ENCODE results near the gene CD52. TPM values are rescaled to one million over a fixed set of nuclear protein-coding genes. Genes with fewer than 3 reads are reported as not detected.
A peak's percentile ranks its signal among the peaks of the same experiment; 100 is the strongest.

Gene CD52
- total and polyA plus RNA-seq, 4 experiments from 2014 or later, result 1,302 to 12,303 (median 4,992) TPM

DNA sequence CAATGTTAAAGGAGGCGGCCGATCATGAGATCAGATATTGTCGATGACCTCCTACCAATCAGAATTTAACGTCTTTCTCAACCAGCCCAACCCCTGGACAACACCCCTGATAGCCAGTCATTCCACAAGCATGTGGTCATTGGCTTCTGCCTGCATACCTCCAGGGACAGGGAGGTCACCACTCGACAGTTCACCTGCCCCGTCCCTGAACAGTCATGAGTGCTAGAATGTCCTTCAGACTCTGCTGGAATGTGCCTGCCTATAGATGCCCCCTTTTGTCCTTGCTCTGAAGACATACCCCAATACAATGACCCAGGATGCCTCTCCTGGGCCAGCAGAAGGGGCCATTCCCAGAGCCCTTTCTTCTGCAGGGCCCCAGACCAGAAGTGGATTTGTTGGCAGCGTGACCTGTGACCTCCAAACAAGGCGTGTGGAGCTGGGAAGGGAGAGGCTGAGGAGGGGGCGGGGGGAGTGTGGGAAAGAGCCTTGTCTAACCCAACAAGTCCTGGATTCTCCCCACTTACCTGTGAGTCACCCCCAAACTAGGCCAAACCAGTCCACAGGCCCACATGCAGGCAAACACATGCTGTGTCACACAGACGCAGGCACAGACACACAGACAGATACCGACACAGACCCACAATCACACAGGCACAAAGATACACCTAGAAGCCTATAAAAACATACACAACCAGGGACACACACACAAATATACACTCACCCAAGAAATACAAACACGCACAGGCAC is 34.0 kb downstream of the CD52 start:
- Histone ChIP-seq H3K9me3 (ENCODE audit: control insufficient read depth in 1 of 2, low read length in 2 of 2) (no peaks in the 10 kb centered on the region), H3K27ac (ENCODE audit: low read depth, low read length) (no peak overlapping the region), H3K36me3 (ENCODE audit: insufficient read depth, low read length) (no peaks in the 10 kb centered on the region), H3K27me3 (ENCODE audit: insufficient read depth, low read length) (no peaks in the 10 kb centered on the region), H3K4me3 (ENCODE audit: low read length in 2 of 2) (no peak overlapping the region), H3K4me1 (ENCODE audit: insufficient read depth, low read length) (no peaks in the 10 kb centered on the region)
- no peaks in the 10 kb centered on the region for H3K9me3 Mint-ChIP-seq
- H3K4me1 Mint-ChIP-seq, result peaks cover 4 to 7% (median 5%) of the 10 kb centered on the region in 4 donors
- H3K27ac Mint-ChIP-seq, result no peak overlapping the region
- ChIA-PET POLR2A (ENCODE audit: partially characterized antibody) (interaction anchor here (0.6 to 1.1 kb wide), 2 partner anchors 30 to 36 kb away, joined by 3 read pairs; no protein-coding TSS in a partner anchor), CTCF (ENCODE audit: partially characterized antibody) (interaction anchor here (1.2 kb wide), 1 partner anchor 12 kb away, joined by 5 read pairs; no protein-coding TSS in a partner anchor)
- intact Hi-C loops (cut with micrococcal nuclease), result no loop called here
- DNase-seq, result no peak
- no peak overlapping the region for H3K4me3 Mint-ChIP-seq
- H3K36me3 Mint-ChIP-seq, result no peaks in the 10 kb centered on the region
- H3K27me3 Mint-ChIP-seq, result no peaks in the 10 kb centered on the region

DNA sequence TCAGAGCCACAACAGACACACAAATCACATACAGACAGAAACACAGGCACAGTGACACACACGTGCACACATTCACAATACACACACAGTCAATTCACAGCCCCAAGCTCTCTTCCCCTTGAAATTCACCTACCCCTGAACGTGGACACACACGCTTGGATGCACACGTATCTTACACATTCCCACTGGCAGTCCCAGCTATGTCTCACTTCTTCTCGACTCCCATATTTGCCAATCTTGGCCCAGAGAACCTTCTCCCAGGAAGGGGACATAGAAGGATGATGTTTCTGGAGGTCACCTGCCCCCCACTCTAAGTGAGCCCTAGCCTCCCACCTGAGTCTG is 34.6 kb downstream of the CD52 start:
- no peaks in the 10 kb centered on the region for H3K36me3 ChIP-seq (ENCODE audit: insufficient read depth, low read length)
- H3K9me3 ChIP-seq (ENCODE audit: control insufficient read depth in 1 of 2, low read length in 2 of 2), result no peaks in the 10 kb centered on the region
- ChIA-PET POLR2A (ENCODE audit: partially characterized antibody) (interaction anchor here (1.1 kb wide), 1 partner anchor 31 kb away, joined by 3 read pairs; no protein-coding TSS in a partner anchor), CTCF (ENCODE audit: partially characterized antibody) (no interaction called here)
- no peak overlapping the region for H3K27ac ChIP-seq (ENCODE audit: low read depth, low read length)
- Mint-ChIP-seq H3K27me3 (no peaks in the 10 kb centered on the region), H3K36me3 (no peaks in the 10 kb centered on the region), H3K4me1 (peaks cover 4 to 10% (median 6%) of the 10 kb centered on the region in 4 donors), H3K9me3 (no peaks in the 10 kb centered on the region), H3K27ac (no peak overlapping the region), H3K4me3 (no peak overlapping the region)
- no peak for DNase-seq
- intact Hi-C loops (cut with micrococcal nuclease), result no loop called here
- H3K4me3 ChIP-seq (ENCODE audit: low read length in 2 of 2), result no peak overlapping the region
- no peaks in the 10 kb centered on the region for H3K4me1 ChIP-seq (ENCODE audit: insufficient read depth, low read length)
- H3K27me3 ChIP-seq (ENCODE audit: insufficient read depth, low read length), result no peaks in the 10 kb centered on the region

DNA sequence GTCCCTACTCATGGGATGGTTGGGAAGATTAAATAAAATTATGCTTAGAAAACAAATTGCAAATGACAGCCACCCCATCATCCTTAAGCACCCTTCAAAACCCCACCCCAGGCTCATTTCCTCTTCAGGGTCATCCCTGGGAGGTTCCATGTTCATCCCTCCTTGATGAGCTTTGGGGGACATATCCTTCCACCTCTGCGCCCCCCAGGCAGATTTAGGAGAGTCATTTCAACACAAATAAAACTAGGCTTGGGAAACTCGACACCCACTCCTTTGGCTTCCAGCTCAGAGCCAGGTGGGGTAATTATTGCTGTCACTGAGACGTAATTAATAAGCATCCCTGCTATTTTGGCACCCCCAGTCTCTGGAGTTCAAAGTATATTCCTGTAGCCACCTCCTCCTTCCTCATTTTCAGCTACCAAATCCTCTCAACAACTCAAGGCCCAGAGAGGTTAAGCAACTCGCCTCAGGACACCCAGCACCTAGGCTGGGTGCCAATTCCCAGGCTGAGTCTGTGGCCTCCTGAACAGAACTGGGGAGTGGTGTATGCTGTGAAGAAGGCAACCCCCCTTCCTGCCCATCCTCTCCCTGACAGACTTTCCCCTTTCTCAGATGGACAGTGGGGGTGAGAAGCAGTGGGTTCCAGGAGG is 35.6 kb downstream of the CD52 start:
- Mint-ChIP-seq H3K4me3 (no peak overlapping the region), H3K36me3 (no peaks in the 10 kb centered on the region), H3K27me3 (no peaks in the 10 kb centered on the region), H3K27ac (no peak overlapping the region), H3K4me1 (peaks cover 4 to 17% (median 9%) of the 10 kb centered on the region in 4 donors), H3K9me3 (no peaks in the 10 kb centered on the region)
- CTCF ChIA-PET (ENCODE audit: partially characterized antibody), result interaction anchor here (0.7 to 2.8 kb wide), 2 partner anchors 11 to 120 kb away, joined by 3 to 15 read pairs; partner anchors contain the start of gene CEP85
- H3K4me1 ChIP-seq (ENCODE audit: insufficient read depth, low read length), result peaks cover 6% of the 10 kb centered on the region
- H3K4me3 ChIP-seq (ENCODE audit: low read length in 2 of 2), result no peak overlapping the region
- no peaks in the 10 kb centered on the region for H3K27me3 ChIP-seq (ENCODE audit: insufficient read depth, low read length)
- DNase-seq, result no peak
- no peaks in the 10 kb centered on the region for H3K9me3 ChIP-seq (ENCODE audit: control insufficient read depth in 1 of 2, low read length in 2 of 2)
- intact Hi-C loops (cut with micrococcal nuclease), result no loop called here
- H3K27ac ChIP-seq (ENCODE audit: low read depth, low read length), result no peak overlapping the region
- H3K36me3 ChIP-seq (ENCODE audit: insufficient read depth, low read length), result no peaks in the 10 kb centered on the region
- POLR2A ChIA-PET (ENCODE audit: partially characterized antibody), result no interaction called here

DNA sequence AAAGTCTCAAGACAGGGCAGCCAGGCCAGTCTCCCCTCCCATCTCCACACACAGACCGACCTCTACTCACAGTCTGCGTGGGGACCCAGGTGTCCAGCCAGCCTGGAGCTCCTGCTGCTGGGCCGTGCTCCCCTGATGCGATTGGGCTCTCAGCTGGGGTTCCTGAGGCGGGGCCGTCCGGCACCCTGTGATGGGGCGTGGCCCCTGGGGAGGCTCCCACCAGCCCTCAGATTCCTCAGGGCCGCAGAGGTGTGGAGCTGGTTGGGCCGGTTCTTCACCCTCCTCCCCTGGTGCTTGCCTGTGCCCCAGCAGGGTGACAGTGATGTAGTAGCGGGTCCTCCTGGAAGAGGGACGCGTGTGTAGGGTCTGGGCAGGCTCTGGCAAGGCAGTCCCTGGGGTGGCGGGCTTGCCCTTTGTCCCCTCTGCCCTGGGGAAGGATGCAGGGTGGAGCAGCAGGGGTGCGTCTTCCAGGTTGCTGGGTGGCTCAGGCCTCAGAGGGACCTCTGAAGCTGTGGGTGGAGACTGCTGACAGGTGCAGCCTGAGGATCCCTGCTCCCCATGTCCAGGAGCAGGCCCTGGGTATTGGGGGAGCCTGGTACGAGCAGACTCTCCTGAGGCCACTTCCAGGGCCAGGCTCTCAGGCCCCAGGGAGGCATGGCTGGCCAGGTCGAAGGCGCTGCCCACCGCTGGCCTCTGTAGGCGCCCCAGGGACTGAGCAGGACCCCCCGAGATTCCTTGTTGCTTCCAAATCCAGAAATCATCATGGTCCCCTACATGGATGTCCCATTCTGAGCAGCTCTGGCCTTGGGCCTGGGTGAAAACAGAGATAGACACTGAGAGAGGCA is 36.4 kb downstream of the CD52 start, which contains the start of gene CRYBG2:
Gene CRYBG2, minus strand, starts transcription at position 155 of the 845 bp plus-strand sequence. CDS start 7,473 bp downstream, outside the sequence.
- H3K36me3 Mint-ChIP-seq, result no peaks in the 10 kb centered on the region
- H3K4me1 Mint-ChIP-seq, result peaks cover 12 to 25% (median 17%) of the 10 kb centered on the region in 4 donors
- H3K36me3 ChIP-seq (ENCODE audit: insufficient read depth, low read length), result no peaks in the 10 kb centered on the region
- H3K9me3 Mint-ChIP-seq, result no peaks in the 10 kb centered on the region
- no peak for DNase-seq
- no peak within 1 kb of the TSS for H3K4me3 ChIP-seq (ENCODE audit: low read length in 2 of 2)
- H3K9me3 ChIP-seq (ENCODE audit: control insufficient read depth in 1 of 2, low read length in 2 of 2), result no peaks in the 10 kb centered on the region
- H3K27me3 Mint-ChIP-seq, result no peaks in the 10 kb centered on the region
- H3K27me3 ChIP-seq (ENCODE audit: insufficient read depth, low read length), result no peaks in the 10 kb centered on the region
- H3K4me1 ChIP-seq (ENCODE audit: insufficient read depth, low read length), result peaks cover 14% of the 10 kb centered on the region
- H3K4me3 Mint-ChIP-seq, result no peak within 1 kb of the TSS
- H3K27ac Mint-ChIP-seq, result no peak within 1 kb of the TSS
- no peak within 1 kb of the TSS for H3K27ac ChIP-seq (ENCODE audit: low read depth, low read length)
- ChIA-PET POLR2A (ENCODE audit: partially characterized antibody) (interaction anchor here (0.6 to 1.3 kb wide), 3 partner anchors 21 to 37 kb away, joined by 3 to 4 read pairs (median 3); no protein-coding TSS in a partner anchor), CTCF (ENCODE audit: partially characterized antibody) (interaction anchor here (2.8 kb wide), 1 partner anchor 10 kb away, joined by 15 read pairs; no protein-coding TSS in a partner anchor)
- intact Hi-C loops (cut with micrococcal nuclease), result no loop called here

DNA sequence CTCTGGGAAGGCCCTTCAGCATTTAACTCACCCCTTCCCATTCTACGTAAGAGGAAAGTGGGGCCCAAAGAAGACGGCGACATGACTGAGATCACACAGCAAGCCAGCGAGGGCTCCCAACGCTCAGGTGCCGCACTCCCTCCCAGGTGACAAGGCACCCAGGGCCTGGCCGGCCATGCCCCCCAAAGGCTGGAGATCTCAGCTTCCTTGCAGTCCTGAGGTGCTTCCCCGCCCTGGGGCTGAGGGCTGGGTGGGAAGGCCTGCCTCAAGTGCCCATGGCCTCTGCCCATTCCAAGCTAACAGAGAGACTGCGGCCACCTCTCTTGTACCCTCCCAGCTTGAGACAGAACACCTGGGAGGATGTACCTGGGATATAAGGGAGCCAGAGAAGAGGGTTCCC is 37.2 kb downstream of the CD52 start:
- H3K36me3 ChIP-seq (ENCODE audit: insufficient read depth, low read length), result no peaks in the 10 kb centered on the region
- H3K4me3 ChIP-seq (ENCODE audit: low read length in 2 of 2), result no peak overlapping the region
- no peaks in the 10 kb centered on the region for H3K27me3 ChIP-seq (ENCODE audit: insufficient read depth, low read length)
- DNase-seq, result no peak
- Mint-ChIP-seq H3K4me1 (peaks cover 14 to 33% (median 22%) of the 10 kb centered on the region in 4 donors), H3K4me3 (no peak overlapping the region), H3K27me3 (no peaks in the 10 kb centered on the region), H3K27ac (no peak overlapping the region), H3K36me3 (no peaks in the 10 kb centered on the region), H3K9me3 (peaks cover 0 to 2% (median 0%) of the 10 kb centered on the region in 8 donors)
- ChIA-PET POLR2A (ENCODE audit: partially characterized antibody) (interaction anchor here (0.6 to 1.3 kb wide), 3 partner anchors 9 to 36 kb away, joined by 3 to 4 read pairs (median 3); no protein-coding TSS in a partner anchor), CTCF (ENCODE audit: partially characterized antibody) (interaction anchor here (2.8 kb wide), 1 partner anchor 9 kb away, joined by 15 read pairs; no protein-coding TSS in a partner anchor)
- no peak overlapping the region for H3K27ac ChIP-seq (ENCODE audit: low read depth, low read length)
- H3K9me3 ChIP-seq (ENCODE audit: control insufficient read depth in 1 of 2, low read length in 2 of 2), result no peaks in the 10 kb centered on the region
- intact Hi-C loops (cut with micrococcal nuclease), result no loop called here
- peaks cover 22% of the 10 kb centered on the region for H3K4me1 ChIP-seq (ENCODE audit: insufficient read depth, low read length)

DNA sequence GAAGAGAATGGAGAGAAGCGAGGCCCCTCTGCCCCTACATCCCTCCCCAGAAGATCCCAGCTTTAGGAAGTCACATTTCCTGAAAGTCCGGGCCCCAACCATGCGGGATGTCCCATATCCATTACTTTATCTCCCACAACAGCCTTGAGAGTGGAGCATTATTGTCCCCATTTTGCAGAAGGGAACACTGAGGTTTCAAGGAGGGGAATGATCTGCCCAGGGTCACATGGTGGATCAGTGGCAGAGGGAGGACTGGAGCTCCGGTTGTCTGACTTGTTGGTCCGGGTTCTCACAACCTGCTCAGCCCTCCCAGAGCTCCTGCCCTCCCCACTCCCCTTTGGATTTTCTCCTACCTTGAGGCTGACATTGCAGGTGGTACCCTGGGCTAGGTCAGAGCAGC is 38.3 kb downstream of the CD52 start:
- Histone ChIP-seq H3K4me1 (ENCODE audit: insufficient read depth, low read length) (peaks cover 33% of the 10 kb centered on the region), H3K9me3 (ENCODE audit: control insufficient read depth in 1 of 2, low read length in 2 of 2) (no peaks in the 10 kb centered on the region), H3K36me3 (ENCODE audit: insufficient read depth, low read length) (no peaks in the 10 kb centered on the region), H3K27ac (ENCODE audit: low read depth, low read length) (no peak overlapping the region), H3K27me3 (ENCODE audit: insufficient read depth, low read length) (no peaks in the 10 kb centered on the region), H3K4me3 (ENCODE audit: low read length in 2 of 2) (no peak overlapping the region)
- H3K27me3 Mint-ChIP-seq, result no peaks in the 10 kb centered on the region
- peak overlapping the region in 1 of 7 donors; percentile 36 for H3K27ac Mint-ChIP-seq
- H3K4me1 Mint-ChIP-seq, result peaks cover 16 to 44% (median 29%) of the 10 kb centered on the region in 4 donors
- POLR2A ChIA-PET (ENCODE audit: partially characterized antibody), result interaction anchor here (0.7 to 1.1 kb wide), 2 partner anchors 8 to 34 kb away, joined by 3 read pairs; no protein-coding TSS in a partner anchor
- H3K9me3 Mint-ChIP-seq, result peaks cover 0 to 2% (median 0%) of the 10 kb centered on the region in 8 donors
- DNase-seq, result no peak
- intact Hi-C loops (cut with micrococcal nuclease), result no loop called here
- no peak overlapping the region for H3K4me3 Mint-ChIP-seq
- H3K36me3 Mint-ChIP-seq, result no peaks in the 10 kb centered on the region
- CTCF ChIA-PET (ENCODE audit: partially characterized antibody), result no interaction called here
